ENCODE results near the gene SNX30. TPM values are rescaled to one million over a fixed set of nuclear protein-coding genes. Genes with fewer than 3 reads are reported as not detected.

SNX30 gene
- total RNA-seq, 4 donors from 2014 or later: 7.1 to 10.5 (median 8.9) TPM

- peaks cover 0 to 29% (median 9%) of the 10 kb centered on the region in 4 donors for H3K36me3 ChIP-seq
These were observed 130.1 kb downstream of the SNX30 start for GRCh38 chr9:112880650-112881049.

GRCh38 chr9:112881331-112881730 is 130.8 kb downstream of the SNX30 start:
- Histone ChIP-seq H3K4me3 (no peak overlapping the region), H3K27me3 (no peaks in the 10 kb centered on the region), H3K4me1 (no peaks in the 10 kb centered on the region), H3K36me3 (peaks cover 0 to 22% (median 6%) of the 10 kb centered on the region in 4 donors), H3K27ac (replicated peaks in 1 of 4) (no peak overlapping the region), H3K9me3 (no peaks in the 10 kb centered on the region)
- 88% methylated on average over 4 of the region's 7 CpGs for WGBS
- intact Hi-C loops (cut with DNase I): no loop called here
- no peak for TF ChIP-seq POLR2AphosphoS5 (IDR thresholded peaks at IDR 0.05)
- no peak for DNase-seq (ENCODE audit: extremely low spot score)

More at GRCh38 chr9:112880650-112881049, 130.1 kb downstream of the SNX30 start:
- no peak for DNase-seq (ENCODE audit: extremely low spot score)
- H3K4me1 ChIP-seq: no peaks in the 10 kb centered on the region
- no peaks in the 10 kb centered on the region for H3K27me3 ChIP-seq
- TF ChIP-seq CTCF (IDR thresholded peaks at IDR 0.05): no peak
- TF ChIP-seq POLR2AphosphoS5 (IDR thresholded peaks at IDR 0.05): no peak
- TF ChIP-seq POLR2A (IDR thresholded peaks at IDR 0.05; ENCODE audit: low read depth): no peak
- TF ChIP-seq EP300 (IDR thresholded peaks at IDR 0.05): no peak
- WGBS: 100% methylated on average over 1 of the region's 1 CpG
- H3K27ac ChIP-seq (replicated peaks in 1 of 4): no peak overlapping the region
- H3K9me3 ChIP-seq: no peaks in the 10 kb centered on the region
- H3K4me3 ChIP-seq: no peak overlapping the region
- intact Hi-C loops (cut with DNase I): no loop called here

- H3K27ac ChIP-seq (replicated peaks in 1 of 4): no peak overlapping the region
- DNase-seq (ENCODE audit: extremely low spot score): no peak
- no peaks in the 10 kb centered on the region for H3K9me3 ChIP-seq
- peaks cover 0 to 12% (median 6%) of the 10 kb centered on the region in 4 donors for H3K36me3 ChIP-seq
- H3K4me1 ChIP-seq: no peaks in the 10 kb centered on the region
- H3K27me3 ChIP-seq: peaks cover 0 to 2% (median 0%) of the 10 kb centered on the region in 4 donors
- intact Hi-C loops (cut with DNase I): no loop called here
- TF ChIP-seq EP300 (IDR thresholded peaks at IDR 0.05) (no peak), CTCF (IDR thresholded peaks at IDR 0.05) (no peak)
- 66% methylated on average over 6 of the region's 6 CpGs for WGBS
- H3K4me3 ChIP-seq: no peak overlapping the region
These were observed 133.5 kb downstream of the SNX30 start for GRCh38 chr9:112884101-112884500.

- peaks cover 0 to 7% (median 6%) of the 10 kb centered on the region in 4 donors for H3K36me3 ChIP-seq
- intact Hi-C loops (cut with DNase I): no loop called here
- H3K4me1 ChIP-seq: peaks cover 0 to under 1% (median 0%) of the 10 kb centered on the region in 4 donors
- peaks cover 0 to 8% (median 0%) of the 10 kb centered on the region in 4 donors for H3K27me3 ChIP-seq
- no peak for DNase-seq (ENCODE audit: extremely low spot score)
- TF ChIP-seq EP300 (IDR thresholded peaks at IDR 0.05): no peak
- TF ChIP-seq CTCF (IDR thresholded peaks at IDR 0.05): no peak
- TF ChIP-seq POLR2AphosphoS5 (IDR thresholded peaks at IDR 0.05): no peak
- TF ChIP-seq POLR2A (IDR thresholded peaks at IDR 0.05; ENCODE audit: low read depth): no peak
- H3K9me3 ChIP-seq: no peaks in the 10 kb centered on the region
- H3K4me3 ChIP-seq: no peak overlapping the region
- no peak overlapping the region for H3K27ac ChIP-seq (replicated peaks in 1 of 4)
- 92% methylated on average over 5 of the region's 5 CpGs for WGBS
These were observed 134.2 kb downstream of the SNX30 start for GRCh38 chr9:112884721-112885120.

GRCh38 chr9:112885324-112885723 is 134.8 kb downstream of the SNX30 start:
- 86% methylated on average over 1 of the region's 1 CpG for WGBS
- no peak overlapping the region for H3K27ac ChIP-seq (replicated peaks in 1 of 4)

More at GRCh38 chr9:112885324-112885723, 134.8 kb downstream of the SNX30 start:
- intact Hi-C loops (cut with DNase I): no loop called here
- DNase-seq (ENCODE audit: extremely low spot score): no peak
- Histone ChIP-seq H3K9me3 (no peaks in the 10 kb centered on the region), H3K36me3 (peaks cover 0 to 7% (median 6%) of the 10 kb centered on the region in 4 donors), H3K27me3 (peaks cover 0 to 14% (median 0%) of the 10 kb centered on the region in 4 donors), H3K4me3 (no peak overlapping the region), H3K4me1 (peaks cover 2 to 7% (median 3%) of the 10 kb centered on the region in 4 donors)
- TF ChIP-seq CTCF (IDR thresholded peaks at IDR 0.05): no peak
- TF ChIP-seq POLR2AphosphoS5 (IDR thresholded peaks at IDR 0.05): no peak
- no peak for TF ChIP-seq POLR2A (IDR thresholded peaks at IDR 0.05; ENCODE audit: low read depth)
- no peak for TF ChIP-seq EP300 (IDR thresholded peaks at IDR 0.05)
